Panc1 (cell line): Measurements from ENCODE around the gene BTBD1. TPM values are rescaled to one million over a fixed set of nuclear protein-coding genes. Genes with fewer than 3 reads are reported as not detected.
"Not testable (repeated sequence)": the region's sequence is repeated elsewhere in the genome, so short reads cannot be mapped to it uniquely, and the experiment has no call there.

Source experiments
- ATAC-seq: fragments of 200-7000 bp; cut with Tn5 transposase; 2 replicates; pipeline ENCODE4 v1.9.1; 2020; ENCODE audit warnings: mild to moderate bottlenecking, moderate library complexity
- BruUV-seq: library from RNA; stranded (reverse); fragments of 400-500 nt; replicated peaks from 2 replicates; lab custom pipeline; 2021; lab: Mats Ljungman, UMichigan
- CTCF ChIA-PET: fragments of 300-600 bp; sonication (Branson Sonifier 250); formaldehyde crosslinking; loops from one replicate; lab custom pipeline; 2022; ENCODE audit warnings: antibody characterized with exemption; lab: Charles Lee
- POLR2A ChIA-PET: fragments of 300-600 bp; sonication (Branson Sonifier 250); formaldehyde crosslinking; loops from one replicate; lab custom pipeline; 2022; ENCODE audit warnings: antibody characterized with exemption; lab: Charles Lee
- DNase-seq: peaks from one replicate; pipeline ENCODE4 v3.0.0-alpha.2; 2010; ENCODE audit warnings: low read depth, low spot score
- H3K27ac ChIP-seq: 2 replicates; pipeline ENCODE4 v1.5.1; 2011; ENCODE audit warnings: mild to moderate bottlenecking, low read length, inconsistent platforms
- H3K27me3 ChIP-seq: fragments of 200-500 bp; sonication (Bioruptor generic); 2 replicates; pipeline ENCODE4 v1.6.0; 2014; ENCODE audit warnings: low read length, inconsistent platforms; ENCODE audit not compliant: control insufficient read depth, insufficient read depth
- H3K36me3 ChIP-seq: fragments of 200-500 bp; sonication (Bioruptor generic); 2 replicates; pipeline ENCODE4 v1.5.1; 2014; ENCODE audit warnings: inconsistent platforms, mild to moderate bottlenecking, low read length, moderate library complexity; ENCODE audit not compliant: control insufficient read depth, insufficient read depth
- H3K4me1 ChIP-seq: 2 replicates; pipeline ENCODE4 v1.5.1; 2011; ENCODE audit warnings: inconsistent platforms, mild to moderate bottlenecking, low read length, moderate library complexity; ENCODE audit not compliant: control insufficient read depth, insufficient read depth
- H3K4me3 ChIP-seq, 2 experiments: 2 replicates each; pipeline ENCODE4 v1.5.1; 2011 to 2012; ENCODE audit warnings: low read depth in 2 of 2, low read length in 2 of 2, mild to moderate bottlenecking in 2 of 2, inconsistent platforms in 1 of 2, moderate library complexity in 1 of 2
- H3K9me3 ChIP-seq: fragments of 200-500 bp; sonication (Bioruptor generic); 2 replicates; pipeline ENCODE4 v1.5.1; 2014; ENCODE audit warnings: low read depth, mild to moderate bottlenecking, inconsistent platforms, low read length, moderate library complexity; ENCODE audit not compliant: control insufficient read depth, insufficient read depth
- POLR2AphosphoS5 ChIP-seq: IDR thresholded peaks from 2 replicates; pipeline ENCODE4 v1.6.1; 2012; ENCODE audit warnings: mild to moderate bottlenecking, low read depth, low read length, moderate library complexity
- SIN3A ChIP-seq: IDR thresholded peaks from 2 replicates; pipeline ENCODE4 v1.6.1; 2012; ENCODE audit warnings: low read depth, mild to moderate bottlenecking, low read length, moderate library complexity, borderline replicate concordance; ENCODE audit not compliant: insufficient read depth
- TCF7L2 ChIP-seq: IDR thresholded peaks from 2 replicates; pipeline ENCODE4 v1.6.1; 2011; ENCODE audit warnings: mild to moderate bottlenecking, low read depth, low read length, inconsistent platforms
- in situ Hi-C: cut with HindIII; loops from 2 replicates; pipeline ENCODE4 v1.10.0; 2016; ENCODE audit warnings: low sequenced_read_pairs, low pct_unique_long_range_greater_than_20kb
- intact Hi-C: fragments of 100-400 bp; cut with micrococcal nuclease; formaldehyde crosslinking; loops from one replicate; pipeline ENCODE4 v1.10.0; 2022; ENCODE audit not compliant: unreplicated experiment
- total RNA-seq: library from RNA; stranded (reverse); gene quantifications from one replicate; pipeline ENCODE4 v1.2.1, GENCODE V29; 2021; ENCODE audit not compliant: unreplicated experiment
- TF ChIP-seq, protein P1 (sequence below), 2 experiments: IDR thresholded peaks; 2 replicates each; pipeline ENCODE4 v1.6.1; 2011 to 2012; ENCODE audit warnings: low read depth in 2 of 2, control low read depth in 1 of 2, low read length in 1 of 2, mild to moderate bottlenecking in 1 of 2, moderate library complexity in 1 of 2; ENCODE audit not compliant: insufficient read depth in 1 of 2
- TF ChIP-seq, protein P2 (sequence below): fragments of 450-650 bp; IDR thresholded peaks from 2 replicates; pipeline ENCODE4 v1.5.1; 2017; ENCODE audit warnings: mild to moderate bottlenecking

Gene BTBD1
- total RNA-seq, 1 experiment from 2014 or later: 88.4 TPM

DNA sequence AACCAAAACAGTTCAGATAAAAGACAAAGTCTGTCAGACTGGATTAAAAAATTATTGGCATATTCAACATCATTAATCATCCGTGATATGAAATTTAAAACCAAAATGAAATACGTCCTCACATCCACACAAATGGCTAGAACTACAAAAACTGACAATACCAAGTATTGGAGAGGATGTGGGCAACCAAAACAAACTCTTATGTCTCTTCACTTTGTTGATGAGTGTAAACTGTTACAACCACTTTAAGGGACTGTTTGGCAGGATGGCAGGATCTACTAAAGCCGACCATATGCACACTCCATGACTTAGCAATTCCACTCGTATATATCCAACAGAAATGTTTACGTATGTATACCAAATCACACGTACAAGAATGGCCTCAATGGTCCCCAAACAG lies 30.8 kb downstream of the BTBD1 start:
- POLR2A ChIA-PET: no interaction called here
- DNase-seq: no peak
- no peak for ATAC-seq
- H3K27me3 ChIP-seq: no peaks in the 10 kb centered on the region
- H3K9me3 ChIP-seq: no peaks in the 10 kb centered on the region
- no peak for TF ChIP-seq SIN3A
- TF ChIP-seq, protein P1, sequence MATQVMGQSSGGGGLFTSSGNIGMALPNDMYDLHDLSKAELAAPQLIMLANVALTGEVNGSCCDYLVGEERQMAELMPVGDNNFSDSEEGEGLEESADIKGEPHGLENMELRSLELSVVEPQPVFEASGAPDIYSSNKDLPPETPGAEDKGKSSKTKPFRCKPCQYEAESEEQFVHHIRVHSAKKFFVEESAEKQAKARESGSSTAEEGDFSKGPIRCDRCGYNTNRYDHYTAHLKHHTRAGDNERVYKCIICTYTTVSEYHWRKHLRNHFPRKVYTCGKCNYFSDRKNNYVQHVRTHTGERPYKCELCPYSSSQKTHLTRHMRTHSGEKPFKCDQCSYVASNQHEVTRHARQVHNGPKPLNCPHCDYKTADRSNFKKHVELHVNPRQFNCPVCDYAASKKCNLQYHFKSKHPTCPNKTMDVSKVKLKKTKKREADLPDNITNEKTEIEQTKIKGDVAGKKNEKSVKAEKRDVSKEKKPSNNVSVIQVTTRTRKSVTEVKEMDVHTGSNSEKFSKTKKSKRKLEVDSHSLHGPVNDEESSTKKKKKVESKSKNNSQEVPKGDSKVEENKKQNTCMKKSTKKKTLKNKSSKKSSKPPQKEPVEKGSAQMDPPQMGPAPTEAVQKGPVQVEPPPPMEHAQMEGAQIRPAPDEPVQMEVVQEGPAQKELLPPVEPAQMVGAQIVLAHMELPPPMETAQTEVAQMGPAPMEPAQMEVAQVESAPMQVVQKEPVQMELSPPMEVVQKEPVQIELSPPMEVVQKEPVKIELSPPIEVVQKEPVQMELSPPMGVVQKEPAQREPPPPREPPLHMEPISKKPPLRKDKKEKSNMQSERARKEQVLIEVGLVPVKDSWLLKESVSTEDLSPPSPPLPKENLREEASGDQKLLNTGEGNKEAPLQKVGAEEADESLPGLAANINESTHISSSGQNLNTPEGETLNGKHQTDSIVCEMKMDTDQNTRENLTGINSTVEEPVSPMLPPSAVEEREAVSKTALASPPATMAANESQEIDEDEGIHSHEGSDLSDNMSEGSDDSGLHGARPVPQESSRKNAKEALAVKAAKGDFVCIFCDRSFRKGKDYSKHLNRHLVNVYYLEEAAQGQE (IDR thresholded peaks at IDR 0.05; ENCODE audit: insufficient read depth in 1 of 2, low read depth in 2 of 2, low read length in 1 of 2): no peak
- TF ChIP-seq TCF7L2: no peak
- TF ChIP-seq POLR2AphosphoS5: no peak
- TF ChIP-seq, protein P2, sequence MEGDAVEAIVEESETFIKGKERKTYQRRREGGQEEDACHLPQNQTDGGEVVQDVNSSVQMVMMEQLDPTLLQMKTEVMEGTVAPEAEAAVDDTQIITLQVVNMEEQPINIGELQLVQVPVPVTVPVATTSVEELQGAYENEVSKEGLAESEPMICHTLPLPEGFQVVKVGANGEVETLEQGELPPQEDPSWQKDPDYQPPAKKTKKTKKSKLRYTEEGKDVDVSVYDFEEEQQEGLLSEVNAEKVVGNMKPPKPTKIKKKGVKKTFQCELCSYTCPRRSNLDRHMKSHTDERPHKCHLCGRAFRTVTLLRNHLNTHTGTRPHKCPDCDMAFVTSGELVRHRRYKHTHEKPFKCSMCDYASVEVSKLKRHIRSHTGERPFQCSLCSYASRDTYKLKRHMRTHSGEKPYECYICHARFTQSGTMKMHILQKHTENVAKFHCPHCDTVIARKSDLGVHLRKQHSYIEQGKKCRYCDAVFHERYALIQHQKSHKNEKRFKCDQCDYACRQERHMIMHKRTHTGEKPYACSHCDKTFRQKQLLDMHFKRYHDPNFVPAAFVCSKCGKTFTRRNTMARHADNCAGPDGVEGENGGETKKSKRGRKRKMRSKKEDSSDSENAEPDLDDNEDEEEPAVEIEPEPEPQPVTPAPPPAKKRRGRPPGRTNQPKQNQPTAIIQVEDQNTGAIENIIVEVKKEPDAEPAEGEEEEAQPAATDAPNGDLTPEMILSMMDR: no peak
- no peak overlapping the region for H3K4me3 ChIP-seq
- in situ Hi-C loops: no loop called here
- BruUV-seq: no TSS peak
- H3K36me3 ChIP-seq: no peaks in the 10 kb centered on the region; the same call in 1 of the 2 replicates
- intact Hi-C loops: no loop called here
- H3K27ac ChIP-seq: no peak overlapping the region
- H3K4me1 ChIP-seq: no peaks in the 10 kb centered on the region
- CTCF ChIA-PET: interaction anchor here (1.0 kb wide), 1 partner anchor 25 kb away, joined by 5 read pairs; the partner anchor contains the start of gene C15orf40

DNA sequence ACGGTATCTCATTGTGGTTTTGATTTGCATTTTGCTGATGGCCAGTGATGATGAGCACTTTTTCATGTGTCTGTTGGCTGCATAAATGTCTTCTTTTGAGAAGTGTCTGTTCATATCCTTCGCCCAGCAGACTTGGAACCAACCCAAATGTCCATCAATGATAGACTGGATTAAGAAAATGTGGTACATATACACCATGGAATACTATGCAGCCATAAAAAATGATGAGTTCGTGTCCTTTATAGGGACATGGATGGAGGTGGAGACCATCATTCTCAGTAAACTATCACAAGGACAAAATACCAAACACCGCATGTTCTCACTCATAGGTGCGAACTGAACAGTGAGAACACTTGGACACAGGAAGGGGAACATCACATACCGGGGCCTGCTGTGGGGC lies 35.8 kb downstream of the BTBD1 start:
- H3K9me3 ChIP-seq, H3K4me3 ChIP-seq, ATAC-seq, H3K4me1 ChIP-seq, H3K27ac ChIP-seq, POLR2A ChIA-PET, H3K27me3 ChIP-seq, CTCF ChIA-PET, DNase-seq, intact Hi-C loops, BruUV-seq, in situ Hi-C loops: not testable (repeated sequence)
- peaks cover 24% of the 10 kb centered on the region for H3K36me3 ChIP-seq

DNA sequence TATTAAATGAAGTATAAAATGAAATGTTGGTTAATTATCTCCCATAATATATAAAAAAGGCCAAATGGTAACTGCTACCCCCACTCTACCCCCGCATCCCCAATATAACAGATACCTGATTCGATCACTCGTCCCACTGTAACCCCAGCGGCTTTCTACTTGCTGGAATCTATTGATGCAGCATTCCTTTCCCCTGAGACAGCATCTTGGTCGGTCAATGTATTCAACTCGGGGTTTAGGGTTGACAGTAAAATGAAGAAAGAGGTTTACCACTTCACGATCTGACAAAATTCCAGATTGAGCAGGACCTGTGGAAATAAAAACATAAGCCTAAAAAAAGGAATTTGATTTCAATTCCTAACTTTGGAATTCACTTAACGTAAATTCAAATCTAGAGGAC lies 37.0 kb downstream of the BTBD1 start:
- ATAC-seq: no peak
- Histone ChIP-seq H3K36me3 (peaks cover 24% of the 10 kb centered on the region), H3K27me3 (no peaks in the 10 kb centered on the region), H3K4me3 (no peak overlapping the region), H3K4me1 (no peaks in the 10 kb centered on the region), H3K27ac (no peak overlapping the region), H3K9me3 (no peaks in the 10 kb centered on the region)
- POLR2A ChIA-PET: no interaction called here
- DNase-seq: no peak
- in situ Hi-C loops: no loop called here
- CTCF ChIA-PET: no interaction called here
- no TSS peak for BruUV-seq
- TF ChIP-seq, protein P1 (IDR thresholded peaks at IDR 0.05; ENCODE audit: insufficient read depth in 1 of 2, low read depth in 2 of 2, low read length in 1 of 2): no peak
- TF ChIP-seq TCF7L2 (no peak), POLR2AphosphoS5 (no peak), SIN3A (no peak)
- TF ChIP-seq, protein P2: no peak
- intact Hi-C loops: no loop called here
